Body of pancreas (tissue), 4 donors: Measurements from ENCODE around the gene ICOS.

Experiments
- POLR2A ChIP-seq, 3 donors: fragments of 450-650 bp; IDR thresholded peaks; one replicate each; pipeline ENCODE4 v1.6.1; 2016; ENCODE audit warnings: antibody characterized with exemption in 3 of 3, mild to moderate bottlenecking in 2 of 3
- TF ChIP-seq, protein P1 (sequence below), 7 experiments: fragments of 450-650 bp in 4 of 7; fragments of 200-600 bp in 3 of 7; sonication (generic) in 3 of 7; IDR thresholded peaks; one replicate each; pipeline ENCODE4 v1.5.1; 2016 to 2019; ENCODE audit warnings: antibody characterized with exemption in 7 of 7

DNA sequence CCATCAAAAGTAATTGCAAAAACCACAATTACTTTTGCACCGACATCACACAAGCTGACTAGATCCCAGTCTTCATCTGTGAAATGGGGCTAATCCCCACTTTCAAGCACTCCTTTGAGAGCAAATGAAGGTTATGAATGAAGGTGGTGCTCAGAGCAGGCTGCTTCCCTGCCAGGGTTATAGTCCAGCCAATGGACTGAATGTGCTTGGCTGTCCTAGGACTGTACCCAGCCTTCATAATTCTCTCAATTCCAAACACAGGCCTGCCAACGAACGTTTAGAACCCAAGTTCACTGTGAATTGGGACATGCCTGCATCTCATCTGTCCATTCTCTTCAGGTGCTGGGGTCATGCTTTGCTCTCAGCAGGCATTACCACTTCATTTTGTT, 27.8 kb upstream of the ICOS start:
- TF ChIP-seq, protein P1, sequence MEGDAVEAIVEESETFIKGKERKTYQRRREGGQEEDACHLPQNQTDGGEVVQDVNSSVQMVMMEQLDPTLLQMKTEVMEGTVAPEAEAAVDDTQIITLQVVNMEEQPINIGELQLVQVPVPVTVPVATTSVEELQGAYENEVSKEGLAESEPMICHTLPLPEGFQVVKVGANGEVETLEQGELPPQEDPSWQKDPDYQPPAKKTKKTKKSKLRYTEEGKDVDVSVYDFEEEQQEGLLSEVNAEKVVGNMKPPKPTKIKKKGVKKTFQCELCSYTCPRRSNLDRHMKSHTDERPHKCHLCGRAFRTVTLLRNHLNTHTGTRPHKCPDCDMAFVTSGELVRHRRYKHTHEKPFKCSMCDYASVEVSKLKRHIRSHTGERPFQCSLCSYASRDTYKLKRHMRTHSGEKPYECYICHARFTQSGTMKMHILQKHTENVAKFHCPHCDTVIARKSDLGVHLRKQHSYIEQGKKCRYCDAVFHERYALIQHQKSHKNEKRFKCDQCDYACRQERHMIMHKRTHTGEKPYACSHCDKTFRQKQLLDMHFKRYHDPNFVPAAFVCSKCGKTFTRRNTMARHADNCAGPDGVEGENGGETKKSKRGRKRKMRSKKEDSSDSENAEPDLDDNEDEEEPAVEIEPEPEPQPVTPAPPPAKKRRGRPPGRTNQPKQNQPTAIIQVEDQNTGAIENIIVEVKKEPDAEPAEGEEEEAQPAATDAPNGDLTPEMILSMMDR (IDR thresholded peaks at IDR 0.05): no peak
- no peak for TF ChIP-seq POLR2A (IDR thresholded peaks at IDR 0.05)
